ENCODE measurements around the gene PKHD1. TPM values are rescaled to one million over a fixed set of nuclear protein-coding genes. Genes with fewer than 3 reads are reported as not detected.

PKHD1 gene
- total RNA-seq, 1 donor from 2014 or later: 1.3 TPM

- Mint-ChIP-seq H3K4me1 (ENCODE audit: low read depth) (peaks cover 10% of the 10 kb centered on the region), H3K27ac (no peak overlapping the region)
- DNase-seq (ENCODE audit: low spot score, unreplicated experiment): no peak
Observed at GRCh38 chr6:52020945-52021570, 66.4 kb downstream of the PKHD1 start.

GRCh38 chr6:52019881-52020280 is 67.5 kb downstream of the PKHD1 start:
- H3K27ac Mint-ChIP-seq: no peak overlapping the region
- no peak for DNase-seq (ENCODE audit: low spot score, unreplicated experiment)
- H3K9me3 Mint-ChIP-seq (ENCODE audit: low read depth): no peaks in the 10 kb centered on the region
- no peak overlapping the region for H3K4me3 Mint-ChIP-seq (ENCODE audit: low read depth)
- no peak for TF ChIP-seq CTCF (IDR thresholded peaks at IDR 0.05; ENCODE audit: unreplicated experiment)
- H3K36me3 Mint-ChIP-seq (ENCODE audit: insufficient read depth): no peaks in the 10 kb centered on the region
- H3K27me3 Mint-ChIP-seq: no peaks in the 10 kb centered on the region
- peaks cover 10% of the 10 kb centered on the region for H3K4me1 Mint-ChIP-seq (ENCODE audit: low read depth)

More at GRCh38 chr6:52020945-52021570, 66.4 kb downstream of the PKHD1 start:
- Mint-ChIP-seq H3K9me3 (ENCODE audit: low read depth) (no peaks in the 10 kb centered on the region), H3K36me3 (ENCODE audit: insufficient read depth) (no peaks in the 10 kb centered on the region), H3K4me3 (ENCODE audit: low read depth) (no peak overlapping the region), H3K27me3 (no peaks in the 10 kb centered on the region)
- TF ChIP-seq CTCF (IDR thresholded peaks at IDR 0.05; ENCODE audit: unreplicated experiment): peak; percentile 86

DNA sequence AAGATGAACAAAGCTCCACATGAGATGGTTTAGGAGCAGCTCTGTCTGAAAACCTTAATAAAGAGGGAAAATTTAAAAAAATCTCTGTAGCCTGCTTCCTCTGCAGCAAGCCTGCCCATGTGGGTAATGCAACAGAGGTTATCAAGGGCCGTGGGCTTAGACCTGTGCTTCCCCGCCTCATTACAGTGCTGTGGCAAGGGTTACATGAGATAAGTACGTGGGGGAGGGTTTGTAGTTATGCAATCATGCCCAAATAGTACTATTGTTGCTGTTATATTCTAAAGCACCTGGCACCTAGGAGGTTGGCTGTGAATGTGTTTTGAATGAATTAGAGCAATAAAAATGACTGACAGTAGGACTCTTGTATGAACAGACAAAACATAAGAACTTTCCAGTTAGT is 68.3 kb downstream of the PKHD1 start:
- no peak for DNase-seq (ENCODE audit: low spot score, unreplicated experiment)
- Mint-ChIP-seq H3K27ac (no peak overlapping the region), H3K4me1 (ENCODE audit: low read depth) (peaks cover 10% of the 10 kb centered on the region), H3K9me3 (ENCODE audit: low read depth) (no peaks in the 10 kb centered on the region), H3K27me3 (no peaks in the 10 kb centered on the region), H3K4me3 (ENCODE audit: low read depth) (no peak overlapping the region), H3K36me3 (ENCODE audit: insufficient read depth) (no peaks in the 10 kb centered on the region)
- TF ChIP-seq CTCF (IDR thresholded peaks at IDR 0.05; ENCODE audit: unreplicated experiment): no peak

DNA sequence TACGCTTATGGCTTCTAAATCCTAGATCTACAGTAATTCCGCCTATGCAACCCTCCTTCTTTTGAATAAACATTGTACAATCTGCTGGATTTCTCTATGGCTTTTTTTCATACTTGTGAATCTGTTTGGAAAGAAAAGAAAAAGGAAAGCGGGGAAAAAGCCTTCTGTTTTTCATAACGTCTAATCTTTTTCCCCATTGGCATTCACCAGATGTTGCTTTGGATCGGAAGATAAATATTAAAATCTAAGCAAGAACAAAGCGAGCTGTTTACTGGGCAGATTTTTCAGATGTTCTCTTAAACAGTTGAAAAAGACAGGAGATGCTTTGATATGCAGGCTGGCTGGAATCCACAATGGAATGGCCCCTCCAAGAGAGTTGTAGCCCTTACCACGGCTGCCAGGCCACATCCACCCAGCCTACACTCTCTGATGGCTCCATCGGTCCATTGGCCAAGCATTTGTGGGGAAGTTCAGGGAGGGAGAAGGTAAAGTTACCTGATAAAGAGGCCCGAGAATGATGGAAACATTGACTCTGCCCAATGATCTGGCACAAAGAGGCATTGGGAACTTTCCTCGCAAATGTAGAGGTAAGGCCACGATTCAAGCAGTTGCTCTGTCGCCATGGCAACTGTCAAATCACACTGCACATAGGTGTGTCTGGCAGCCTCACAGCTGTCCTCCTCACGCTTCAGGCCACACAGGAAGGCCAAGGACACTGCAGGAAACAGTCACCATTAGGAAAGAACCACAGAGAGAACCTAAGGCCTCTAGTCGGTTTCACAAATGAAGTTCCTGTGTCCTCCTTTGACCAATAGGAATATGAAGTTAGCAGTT is 70.3 kb downstream of the PKHD1 start:
- H3K27ac Mint-ChIP-seq: no peak overlapping the region
- no peak for DNase-seq (ENCODE audit: low spot score, unreplicated experiment)
- no peak overlapping the region for H3K4me3 Mint-ChIP-seq (ENCODE audit: low read depth)
- no peak for TF ChIP-seq CTCF (IDR thresholded peaks at IDR 0.05; ENCODE audit: unreplicated experiment)
- peaks cover 10% of the 10 kb centered on the region for H3K4me1 Mint-ChIP-seq (ENCODE audit: low read depth)
- no peaks in the 10 kb centered on the region for H3K9me3 Mint-ChIP-seq (ENCODE audit: low read depth)
- H3K36me3 Mint-ChIP-seq (ENCODE audit: insufficient read depth): no peaks in the 10 kb centered on the region
- H3K27me3 Mint-ChIP-seq: no peaks in the 10 kb centered on the region

- H3K9me3 Mint-ChIP-seq (ENCODE audit: low read depth): no peaks in the 10 kb centered on the region
- H3K4me1 Mint-ChIP-seq (ENCODE audit: low read depth): peaks cover 10% of the 10 kb centered on the region
- no peak overlapping the region for H3K4me3 Mint-ChIP-seq (ENCODE audit: low read depth)
- H3K36me3 Mint-ChIP-seq (ENCODE audit: insufficient read depth): no peaks in the 10 kb centered on the region
- H3K27ac Mint-ChIP-seq: no peak overlapping the region
- no peaks in the 10 kb centered on the region for H3K27me3 Mint-ChIP-seq
- no peak for DNase-seq (ENCODE audit: low spot score, unreplicated experiment)
- no peak for TF ChIP-seq CTCF (IDR thresholded peaks at IDR 0.05; ENCODE audit: unreplicated experiment)
Observed at GRCh38 chr6:52015953-52016352, 71.5 kb downstream of the PKHD1 start.
